Measurements from ENCODE around the gene RAD51B.

GRCh38 chr14:67784244-67784823 is 35.2 kb upstream of the RAD51B start:
- no peak for TF ChIP-seq YY1 (IDR thresholded peaks at IDR 0.05; ENCODE audit: insufficient read depth, insufficient read length)
- TF ChIP-seq ZNF274 (IDR thresholded peaks at IDR 0.05; ENCODE audit: low read depth, low read length) = no peak
